Measurements from ENCODE around the gene HOXB9.

HOXB9 gene

DNA sequence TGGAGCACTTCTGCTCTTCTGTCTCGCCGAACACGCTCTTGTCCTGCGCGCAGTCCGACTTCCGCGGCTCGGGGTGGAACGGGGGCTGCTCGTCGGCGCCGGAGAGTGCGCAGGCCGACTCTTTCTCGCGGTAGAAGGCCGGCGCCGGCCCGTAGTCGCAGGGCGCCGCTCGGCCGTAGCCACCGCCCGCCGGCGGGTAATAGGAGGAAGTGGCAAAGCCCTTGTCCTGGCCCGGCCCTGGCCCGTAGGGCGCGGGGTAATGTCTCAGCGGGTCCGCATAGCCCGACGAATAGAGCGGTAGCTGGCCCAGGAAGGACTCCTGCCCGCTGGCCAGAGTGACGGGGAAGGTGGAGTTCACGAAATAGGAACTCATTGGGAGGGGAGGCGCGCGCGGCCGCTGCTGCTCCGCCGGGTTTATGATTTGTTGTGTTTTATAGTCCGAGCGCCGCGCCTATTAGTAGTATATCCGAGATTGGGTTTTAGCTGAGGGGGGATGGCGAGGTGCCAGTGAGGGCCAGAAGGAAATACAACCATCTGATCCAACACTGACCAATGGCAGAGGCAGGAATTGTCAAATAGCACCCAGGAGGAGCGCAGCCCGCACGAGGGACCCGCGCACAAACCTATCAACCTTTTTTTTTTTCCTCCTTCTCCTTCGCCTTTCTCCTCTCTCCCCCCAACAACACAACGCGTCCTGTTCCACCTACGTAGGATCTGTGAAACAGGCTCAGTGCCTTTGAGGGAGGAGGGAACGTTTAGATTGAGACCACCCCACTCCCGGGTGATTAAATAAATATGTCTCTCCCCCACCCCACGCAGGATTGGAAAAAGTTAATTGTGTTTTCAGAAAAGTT lies 28.2 kb downstream of the HOXB9 start:
- peaks cover 0 to 3% (median 0%) of the 10 kb centered on the region in 4 experiments for H3K36me3 ChIP-seq (ENCODE audit: control insufficient read depth in 4 of 4, insufficient read depth in 4 of 4, low read length in 3 of 4)
- H3K27me3 ChIP-seq (replicated peaks in 2 of 5; ENCODE audit: control insufficient read depth in 4 of 5, insufficient read depth in 5 of 5, low read length in 4 of 5): peaks cover 0 to 50% (median 21%) of the 10 kb centered on the region in 5 experiments
- H3K4me3 ChIP-seq (ENCODE audit: control insufficient read depth in 1 of 7, extremely low read depth in 1 of 7, insufficient read depth in 4 of 7, low read depth in 2 of 7, low read length in 6 of 7): peak overlapping the region; percentile 53 to 82 (median 71)
- H3K27ac ChIP-seq (ENCODE audit: insufficient read depth in 1 of 2, low read depth in 1 of 2, low read length in 2 of 2, poor library complexity in 1 of 2, severe bottlenecking in 2 of 2): peak overlapping the region in 1 of 2 experiments; percentile 34
- CTCF ChIA-PET: interaction anchor here (0.8 to 2.0 kb wide), 8 partner anchors 9 to 335 kb away, joined by 3 to 8 read pairs (median 4); no protein-coding TSS in a partner anchor
- H3K9me3 ChIP-seq (ENCODE audit: control extremely low read depth in 1 of 5, control insufficient read depth in 4 of 5, insufficient read depth in 2 of 5, low read depth in 1 of 5, low read length in 4 of 5): no peaks in the 10 kb centered on the region
- 0% methylated on average over 34 of the region's 68 CpGs for WGBS (ENCODE audit: insufficient coverage)
- peaks cover 0 to 65% (median 38%) of the 10 kb centered on the region in 4 experiments for H3K4me1 ChIP-seq (ENCODE audit: control extremely low read depth in 1 of 4, control insufficient read depth in 4 of 4, insufficient read depth in 4 of 4, low read length in 3 of 4)
- DNase-seq: peak in 2 of 3 donors; percentile 69 to 83
- POLR2A ChIA-PET: interaction anchor here (2.2 kb wide), 1 partner anchor 10 kb away, joined by 7 read pairs; no protein-coding TSS in a partner anchor

DNA sequence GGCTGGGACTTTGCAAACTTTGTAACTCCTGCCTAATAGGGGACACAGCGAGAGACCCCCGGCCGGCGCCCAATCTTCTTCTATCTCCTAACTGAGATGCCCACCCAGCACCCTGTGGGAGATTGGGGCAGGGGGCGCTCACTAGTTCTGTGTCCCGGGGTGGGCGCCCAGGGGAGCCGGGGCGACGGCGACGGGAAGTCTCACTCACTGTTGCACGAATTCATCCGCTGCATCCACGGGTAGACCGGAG lies 28.7 kb downstream of the HOXB9 start:
- ChIA-PET CTCF (interaction anchor here (1.7 kb wide), 1 partner anchor 9 kb away, joined by 5 read pairs; no protein-coding TSS in a partner anchor), POLR2A (interaction anchor here (2.2 kb wide), 1 partner anchor 10 kb away, joined by 7 read pairs; no protein-coding TSS in a partner anchor)
- DNase-seq: no peak
- Histone ChIP-seq H3K36me3 (ENCODE audit: control insufficient read depth in 4 of 4, insufficient read depth in 4 of 4, low read length in 3 of 4) (peaks cover 0 to 3% (median 0%) of the 10 kb centered on the region in 4 experiments), H3K9me3 (ENCODE audit: control extremely low read depth in 1 of 5, control insufficient read depth in 4 of 5, insufficient read depth in 2 of 5, low read depth in 1 of 5, low read length in 4 of 5) (no peaks in the 10 kb centered on the region), H3K4me1 (ENCODE audit: control extremely low read depth in 1 of 4, control insufficient read depth in 4 of 4, insufficient read depth in 4 of 4, low read length in 3 of 4) (peaks cover 2 to 65% (median 43%) of the 10 kb centered on the region in 4 experiments), H3K27ac (ENCODE audit: insufficient read depth in 1 of 2, low read depth in 1 of 2, low read length in 2 of 2, poor library complexity in 1 of 2, severe bottlenecking in 2 of 2) (no peak overlapping the region), H3K27me3 (replicated peaks in 2 of 5; ENCODE audit: control insufficient read depth in 4 of 5, insufficient read depth in 5 of 5, low read length in 4 of 5) (peaks cover 0 to 45% (median 21%) of the 10 kb centered on the region in 5 experiments), H3K4me3 (ENCODE audit: control insufficient read depth in 1 of 7, extremely low read depth in 1 of 7, insufficient read depth in 4 of 7, low read depth in 2 of 7, low read length in 6 of 7) (peak overlapping the region; percentile 53 to 82 (median 71))
- 0% methylated on average over 12 of the region's 16 CpGs for WGBS (ENCODE audit: insufficient coverage)

DNA sequence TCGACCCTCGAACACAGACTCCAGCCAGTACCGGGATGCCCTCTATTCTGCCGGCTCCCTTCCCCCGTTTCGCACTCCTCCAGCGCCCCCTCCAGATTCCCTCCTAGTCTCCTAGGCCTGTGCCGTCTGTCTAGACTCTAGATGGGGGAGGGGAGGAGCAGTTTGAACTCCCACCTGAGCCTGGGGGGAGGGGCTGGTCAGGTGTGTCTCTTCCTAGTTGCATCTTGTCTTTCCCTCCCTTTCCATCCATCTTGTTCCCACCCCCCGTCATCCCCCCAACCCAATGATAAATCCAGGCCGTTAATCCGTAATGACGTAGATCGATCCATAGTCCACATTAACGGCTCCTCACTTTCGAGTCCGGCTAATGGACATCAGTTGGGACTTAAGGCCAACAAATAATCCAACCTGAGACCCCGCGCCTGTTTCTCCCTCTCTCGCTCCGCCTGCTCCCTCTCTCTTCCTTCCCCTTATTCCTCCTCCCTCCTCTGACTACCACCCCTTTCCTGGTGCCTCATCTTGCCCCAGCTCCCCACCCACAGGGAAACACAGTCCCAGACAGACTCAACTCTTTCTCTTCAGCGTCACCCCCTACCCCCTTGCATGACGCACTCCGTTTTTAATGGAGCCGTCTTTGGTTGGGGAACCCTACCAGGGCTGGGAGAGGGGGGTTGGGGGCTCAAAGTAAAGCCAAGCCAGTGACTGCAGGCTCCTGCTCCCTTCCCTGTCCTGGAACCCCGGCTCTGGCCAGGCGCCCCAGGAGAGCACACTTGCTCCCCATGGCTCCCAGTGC lies 29.2 kb downstream of the HOXB9 start:
- ChIA-PET POLR2A (interaction anchor here (1.2 to 2.2 kb wide), 2 partner anchors 9 to 17 kb away, joined by 3 to 7 read pairs; no protein-coding TSS in a partner anchor), CTCF (interaction anchor here (0.8 to 1.0 kb wide), 3 partner anchors 20 to 286 kb away, joined by 3 to 4 read pairs (median 3); no protein-coding TSS in a partner anchor)
- Histone ChIP-seq H3K27ac (ENCODE audit: insufficient read depth in 1 of 2, low read depth in 1 of 2, low read length in 2 of 2, poor library complexity in 1 of 2, severe bottlenecking in 2 of 2) (no peak overlapping the region), H3K9me3 (ENCODE audit: control extremely low read depth in 1 of 5, control insufficient read depth in 4 of 5, insufficient read depth in 2 of 5, low read depth in 1 of 5, low read length in 4 of 5) (no peaks in the 10 kb centered on the region), H3K4me1 (ENCODE audit: control extremely low read depth in 1 of 4, control insufficient read depth in 4 of 4, insufficient read depth in 4 of 4, low read length in 3 of 4) (peaks cover 2 to 65% (median 46%) of the 10 kb centered on the region in 4 experiments), H3K4me3 (ENCODE audit: control insufficient read depth in 1 of 7, extremely low read depth in 1 of 7, insufficient read depth in 4 of 7, low read depth in 2 of 7, low read length in 6 of 7) (peak overlapping the region; percentile 53 to 82 (median 71)), H3K36me3 (ENCODE audit: control insufficient read depth in 4 of 4, insufficient read depth in 4 of 4, low read length in 3 of 4) (peaks cover 0 to 3% (median 0%) of the 10 kb centered on the region in 4 experiments), H3K27me3 (replicated peaks in 2 of 5; ENCODE audit: control insufficient read depth in 4 of 5, insufficient read depth in 5 of 5, low read length in 4 of 5) (peaks cover 0 to 43% (median 19%) of the 10 kb centered on the region in 5 experiments)
- 2% methylated on average over 15 of the region's 26 CpGs for WGBS (ENCODE audit: insufficient coverage)
- DNase-seq: peak in 2 of 3 donors; percentile 58 to 67

DNA sequence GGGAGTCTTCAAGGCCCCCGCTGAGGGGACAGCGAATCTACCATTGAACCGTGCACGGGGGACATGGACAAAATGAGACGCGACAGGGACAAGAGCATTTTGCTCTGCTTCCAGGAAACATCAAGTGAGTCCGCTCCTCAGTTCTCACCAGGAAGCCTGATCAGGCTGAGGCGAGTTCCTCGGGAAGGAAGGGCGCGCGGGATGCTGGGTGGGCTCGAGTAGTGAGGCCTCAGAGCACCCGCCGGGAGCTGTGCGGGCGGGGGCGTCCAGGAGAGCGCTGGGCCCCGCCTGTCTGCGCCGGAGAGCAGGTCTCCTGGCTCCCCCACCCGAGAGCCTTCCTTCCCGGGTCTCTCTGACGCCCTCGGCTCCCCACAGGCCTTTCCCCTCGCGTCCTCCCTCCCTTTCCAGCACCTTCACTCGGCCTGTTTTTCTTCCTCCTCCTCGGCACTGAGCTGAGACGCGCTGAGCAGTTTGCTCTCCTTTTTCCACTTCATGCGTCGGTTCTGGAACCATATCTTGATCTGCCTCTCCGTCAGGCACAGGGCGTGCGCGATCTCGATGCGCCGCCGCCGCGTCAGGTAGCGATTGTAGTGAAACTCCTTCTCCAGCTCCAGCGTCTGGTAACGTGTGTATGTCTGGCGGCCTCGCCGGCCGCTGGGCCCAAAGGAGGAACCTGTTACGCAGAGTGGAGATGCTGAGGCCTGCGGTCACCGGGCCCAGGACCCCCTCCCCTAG lies 30.0 kb downstream of the HOXB9 start:
- H3K27ac ChIP-seq (ENCODE audit: insufficient read depth in 1 of 2, low read depth in 1 of 2, low read length in 2 of 2, poor library complexity in 1 of 2, severe bottlenecking in 2 of 2): no peak overlapping the region
- H3K36me3 ChIP-seq (ENCODE audit: control insufficient read depth in 4 of 4, insufficient read depth in 4 of 4, low read length in 3 of 4): peaks cover 0 to 3% (median 0%) of the 10 kb centered on the region in 4 experiments
- DNase-seq: peak in 2 of 3 donors; percentile 66 to 75
- WGBS (ENCODE audit: insufficient coverage): 12% methylated on average over 45 of the region's 54 CpGs
- H3K9me3 ChIP-seq (ENCODE audit: control extremely low read depth in 1 of 5, control insufficient read depth in 4 of 5, insufficient read depth in 2 of 5, low read depth in 1 of 5, low read length in 4 of 5): no peaks in the 10 kb centered on the region
- ChIA-PET POLR2A (interaction anchor here (1.2 to 2.2 kb wide), 2 partner anchors 8 to 18 kb away, joined by 3 to 7 read pairs; no protein-coding TSS in a partner anchor), CTCF (interaction anchor here (0.8 to 1.0 kb wide), 4 partner anchors 9 to 285 kb away, joined by 3 to 4 read pairs (median 3); no protein-coding TSS in a partner anchor)
- H3K4me3 ChIP-seq (ENCODE audit: control insufficient read depth in 1 of 7, extremely low read depth in 1 of 7, insufficient read depth in 4 of 7, low read depth in 2 of 7, low read length in 6 of 7): peak overlapping the region in 5 of 7 experiments; percentile 53 to 82 (median 78)
- H3K27me3 ChIP-seq (replicated peaks in 2 of 5; ENCODE audit: control insufficient read depth in 4 of 5, insufficient read depth in 5 of 5, low read length in 4 of 5): peaks cover 0 to 44% (median 13%) of the 10 kb centered on the region in 5 experiments
- H3K4me1 ChIP-seq (ENCODE audit: control extremely low read depth in 1 of 4, control insufficient read depth in 4 of 4, insufficient read depth in 4 of 4, low read length in 3 of 4): peaks cover 2 to 65% (median 46%) of the 10 kb centered on the region in 4 experiments

DNA sequence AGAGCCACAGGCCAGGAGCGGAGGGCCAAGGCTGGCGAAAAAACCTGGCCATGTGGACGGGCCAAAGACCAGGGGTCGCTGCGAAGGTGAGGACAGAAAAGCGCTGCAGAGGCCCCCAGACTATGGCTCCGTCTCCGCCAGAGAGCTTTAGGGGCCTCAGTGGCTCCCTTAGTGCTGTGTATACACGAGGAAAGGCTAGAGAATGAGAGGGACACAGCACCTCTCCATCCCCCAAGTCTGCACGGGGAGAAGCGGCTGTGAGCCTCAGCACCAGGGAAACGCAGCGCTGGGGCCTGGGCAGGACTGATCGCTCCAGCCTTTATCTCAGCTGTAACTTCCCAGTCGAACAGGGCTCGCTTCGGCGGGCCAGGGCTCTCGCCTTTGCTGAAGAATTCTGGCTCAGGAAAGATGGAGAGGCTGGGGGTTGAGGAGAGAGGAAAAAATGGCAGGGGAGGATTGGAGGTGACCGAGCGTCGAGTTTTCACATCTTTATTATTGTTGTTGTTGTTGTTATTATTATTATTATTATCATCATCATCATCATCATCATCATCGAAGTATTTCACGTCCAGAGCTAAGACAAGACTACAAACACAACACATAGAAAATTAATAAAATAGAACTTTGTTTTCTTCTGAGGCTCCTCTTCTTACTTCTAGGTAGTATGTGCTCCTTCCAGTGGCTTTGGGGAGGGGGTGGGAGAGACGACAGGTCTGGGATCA lies 30.7 kb downstream of the HOXB9 start:
- ChIA-PET CTCF (interaction anchor here (0.6 to 4.3 kb wide), 6 partner anchors 8 to 260 kb away, joined by 3 to 31 read pairs (median 4); no protein-coding TSS in a partner anchor), POLR2A (interaction anchor here (2.2 kb wide), 1 partner anchor 8 kb away, joined by 7 read pairs; no protein-coding TSS in a partner anchor)
- no peak for DNase-seq
- peaks cover 2 to 72% (median 50%) of the 10 kb centered on the region in 4 experiments for H3K4me1 ChIP-seq (ENCODE audit: control extremely low read depth in 1 of 4, control insufficient read depth in 4 of 4, insufficient read depth in 4 of 4, low read length in 3 of 4)
- H3K4me3 ChIP-seq (ENCODE audit: control insufficient read depth in 1 of 7, extremely low read depth in 1 of 7, insufficient read depth in 4 of 7, low read depth in 2 of 7, low read length in 6 of 7): peak overlapping the region in 3 of 7 experiments; percentile 78 to 82 (median 80)
- no peaks in the 10 kb centered on the region for H3K9me3 ChIP-seq (ENCODE audit: control extremely low read depth in 1 of 5, control insufficient read depth in 4 of 5, insufficient read depth in 2 of 5, low read depth in 1 of 5, low read length in 4 of 5)
- WGBS (ENCODE audit: insufficient coverage): 92% methylated on average over 14 of the region's 25 CpGs
- H3K36me3 ChIP-seq (ENCODE audit: control insufficient read depth in 4 of 4, insufficient read depth in 4 of 4, low read length in 3 of 4): peaks cover 0 to 3% (median 0%) of the 10 kb centered on the region in 4 experiments
- H3K27me3 ChIP-seq (replicated peaks in 2 of 5; ENCODE audit: control insufficient read depth in 4 of 5, insufficient read depth in 5 of 5, low read length in 4 of 5): peaks cover 0 to 40% (median 11%) of the 10 kb centered on the region in 5 experiments
- no peak overlapping the region for H3K27ac ChIP-seq (ENCODE audit: insufficient read depth in 1 of 2, low read depth in 1 of 2, low read length in 2 of 2, poor library complexity in 1 of 2, severe bottlenecking in 2 of 2)
